ENCODE results near the gene FGF5.

- no peak for TF ChIP-seq CTCF (IDR thresholded peaks at IDR 0.05)
- TF ChIP-seq POLR2A (IDR thresholded peaks at IDR 0.05), result no peak
These were observed 5.3 kb downstream of the FGF5 start for GRCh38 chr4:80271801-80272200.
